CD4-positive, alpha-beta T cell (primary cell): Measurements from ENCODE around the gene RBMS3. TPM values are rescaled to one million over a fixed set of nuclear protein-coding genes. Genes with fewer than 3 reads are reported as not detected.

Experiments used
- ATAC-seq: fragments of 200-7000 bp; cut with Tn5 transposase; one replicate; pipeline ENCODE4 v1.10.0; 2022; ENCODE audit warnings: mild to moderate bottlenecking; ENCODE audit not compliant: poor library complexity
- CTCF ChIA-PET: fragments of 350-600 bp; sonication (Branson Sonifier 250); formaldehyde crosslinking; loops from one replicate; lab custom pipeline; 2021; ENCODE audit warnings: antibody characterized with exemption, inconsistent platforms; lab: Charles Lee
- POLR2A ChIA-PET: fragments of 350-600 bp; sonication (Branson Sonifier 250); formaldehyde crosslinking; loops from one replicate; lab custom pipeline; 2021; ENCODE audit warnings: antibody characterized with exemption, inconsistent platforms; lab: Charles Lee
- DNase-seq, 14 experiments: peaks; one replicate each; pipeline ENCODE4 v3.0.0-alpha.2; 2013 to 2020; ENCODE audit warnings: mixed read lengths in 2 of 14
- H3K27ac ChIP-seq, 2 donors: one replicate each; pipeline versions ENCODE4 v1.5.1 to v1.7.0; 2013; ENCODE audit warnings: low read length in 2 of 2, low read depth in 1 of 2, mild to moderate bottlenecking in 1 of 2
- H3K27me3 ChIP-seq, 2 experiments: 1 replicate in 1 of 2; 2 replicates in 1 of 2; pipeline versions ENCODE4 v1.6.1 to v1.7.0; 2013; ENCODE audit warnings: low read length in 2 of 2, control low read depth in 1 of 2, mild to moderate bottlenecking in 1 of 2, moderate library complexity in 1 of 2; ENCODE audit not compliant: insufficient read depth in 2 of 2, control insufficient read depth in 1 of 2
- H3K36me3 ChIP-seq: one replicate; pipeline ENCODE4 v1.6.1; 2013; ENCODE audit warnings: low read length, control low read depth; ENCODE audit not compliant: insufficient read depth
- H3K4me1 ChIP-seq: one replicate; pipeline ENCODE4 v1.6.1; 2013; ENCODE audit warnings: low read length, control low read depth; ENCODE audit not compliant: insufficient read depth
- H3K4me3 ChIP-seq: one replicate; pipeline ENCODE4 v1.5.1; 2013; ENCODE audit warnings: mild to moderate bottlenecking, low read length, moderate library complexity
- H3K9me3 ChIP-seq, 2 experiments: 1 replicate in 1 of 2; 2 replicates in 1 of 2; pipeline versions ENCODE4 v1.6.1 to v1.7.0; 2013; ENCODE audit warnings: low read length in 2 of 2, mild to moderate bottlenecking in 2 of 2, control low read depth in 1 of 2, moderate library complexity in 1 of 2; ENCODE audit not compliant: control insufficient read depth in 1 of 2, insufficient read depth in 1 of 2
- H3K27ac Mint-ChIP-seq: one replicate; pipeline ENCODE4 v1.8.0; 2020; ENCODE audit warnings: mixed read lengths
- H3K27me3 Mint-ChIP-seq: one replicate; pipeline ENCODE4 v1.8.0; 2021; ENCODE audit warnings: mixed read lengths
- H3K36me3 Mint-ChIP-seq: one replicate; pipeline ENCODE4 v1.8.0; 2021; ENCODE audit warnings: low read depth, mixed read lengths
- H3K4me1 Mint-ChIP-seq: one replicate; pipeline ENCODE4 v1.8.0; 2021; ENCODE audit warnings: low read depth, mixed read lengths
- H3K4me3 Mint-ChIP-seq: one replicate; pipeline ENCODE4 v1.8.0; 2020; ENCODE audit warnings: mild to moderate bottlenecking, mixed read lengths
- H3K9me3 Mint-ChIP-seq: one replicate; pipeline ENCODE4 v1.8.0; 2020; ENCODE audit warnings: mixed read lengths
- CTCF ChIP-seq: fragments of 200-600 bp; IDR thresholded peaks from one replicate; pipeline ENCODE4 v1.8.0; 2022; ENCODE audit warnings: antibody characterized with exemption, mild to moderate bottlenecking
- intact Hi-C, 2 experiments: fragments of 100-400 bp; cut with DNase I in 1 of 2; cut with micrococcal nuclease in 1 of 2; formaldehyde crosslinking; loops; one replicate each; pipeline versions ENCODE4 v1.15.1 to v1.9.0; 2023 to 2025; cut with DNase I, micrococcal nuclease
- total RNA-seq, 174 experiments: library from RNA in 2 of 174; stranded (reverse) in 2 of 174; gene quantifications; one replicate each; pipeline ENCODE4 v1.2.3 and lab custom pipeline; 2021 to 2026

The RBMS3 gene
- total RNA-seq, 2 experiments from 2014 or later, result 1.6 to 1.7 TPM

- no peaks in the 10 kb centered on the region for H3K4me1 Mint-ChIP-seq
- intact Hi-C loops, result no loop called here
- no peaks in the 10 kb centered on the region for H3K27me3 Mint-ChIP-seq
- DNase-seq (no peak), ATAC-seq (no peak)
- no peaks in the 10 kb centered on the region for H3K36me3 Mint-ChIP-seq
- H3K9me3 Mint-ChIP-seq, result no peaks in the 10 kb centered on the region
- H3K27ac Mint-ChIP-seq, result no peak overlapping the region
- no peak for TF ChIP-seq CTCF
- no peak overlapping the region for H3K4me3 Mint-ChIP-seq
- H3K4me3 ChIP-seq, result no peak overlapping the region
- no peaks in the 10 kb centered on the region for H3K36me3 ChIP-seq
- H3K27ac ChIP-seq, result no peak overlapping the region
- ChIA-PET CTCF (interaction anchor here (1.1 kb wide), 1 partner anchor 9 kb away, joined by 3 read pairs; no protein-coding TSS in a partner anchor), POLR2A (no interaction called here)
- no peaks in the 10 kb centered on the region for H3K27me3 ChIP-seq
- H3K4me1 ChIP-seq, result no peaks in the 10 kb centered on the region
- no peaks in the 10 kb centered on the region for H3K9me3 ChIP-seq
Measured at GRCh38 chr3:29611252-29611651, 330.4 kb downstream of the RBMS3 start.

- no peaks in the 10 kb centered on the region for H3K9me3 Mint-ChIP-seq
- CTCF ChIA-PET, result interaction anchor here (1.1 kb wide), 1 partner anchor 10 kb away, joined by 3 read pairs; no protein-coding TSS in a partner anchor
- intact Hi-C loops, result no loop called here
- H3K27me3 ChIP-seq, result no peaks in the 10 kb centered on the region
- no peaks in the 10 kb centered on the region for H3K9me3 ChIP-seq
- no peaks in the 10 kb centered on the region for H3K4me1 Mint-ChIP-seq
- H3K36me3 Mint-ChIP-seq, result no peaks in the 10 kb centered on the region
- no peaks in the 10 kb centered on the region for H3K27me3 Mint-ChIP-seq
- H3K27ac ChIP-seq, result no peak overlapping the region
- no peak for DNase-seq
- H3K4me1 ChIP-seq, result no peaks in the 10 kb centered on the region
- H3K4me3 ChIP-seq, result no peak overlapping the region
- POLR2A ChIA-PET, result no interaction called here
- no peak for TF ChIP-seq CTCF
- H3K27ac Mint-ChIP-seq, result no peak overlapping the region
- H3K4me3 Mint-ChIP-seq, result no peak overlapping the region
- H3K36me3 ChIP-seq, result no peaks in the 10 kb centered on the region
- no peak for ATAC-seq
Measured at GRCh38 chr3:29612536-29612935, 331.7 kb downstream of the RBMS3 start.

- POLR2A ChIA-PET, result no interaction called here
- H3K9me3 Mint-ChIP-seq, result no peaks in the 10 kb centered on the region
- H3K4me1 ChIP-seq, result no peaks in the 10 kb centered on the region
- no peak overlapping the region for H3K4me3 ChIP-seq
- ATAC-seq (no peak), DNase-seq (no peak)
- no peak overlapping the region for H3K4me3 Mint-ChIP-seq
- no peaks in the 10 kb centered on the region for H3K36me3 Mint-ChIP-seq
- CTCF ChIA-PET, result no interaction called here
- no peaks in the 10 kb centered on the region for H3K27me3 Mint-ChIP-seq
- H3K27ac Mint-ChIP-seq, result no peak overlapping the region
- TF ChIP-seq CTCF, result no peak
- no peak overlapping the region for H3K27ac ChIP-seq
- no peaks in the 10 kb centered on the region for H3K4me1 Mint-ChIP-seq
- intact Hi-C loops, result no loop called here
- H3K9me3 ChIP-seq, result no peaks in the 10 kb centered on the region
- H3K36me3 ChIP-seq, result no peaks in the 10 kb centered on the region
- H3K27me3 ChIP-seq, result no peaks in the 10 kb centered on the region
Measured at GRCh38 chr3:29614954-29615353, 334.1 kb downstream of the RBMS3 start.
